ENCODE data around the gene DOCK2.

DOCK2 gene

GRCh38 chr5:169958278-169958677, 321.2 kb downstream of the DOCK2 start:
- FAIRE-seq: no peak
- DNase-seq (ENCODE audit: insufficient read length, low spot score): no peak

GRCh38 chr5:169960659-169961058, 323.6 kb downstream of the DOCK2 start:
- FAIRE-seq (no peak), DNase-seq (ENCODE audit: insufficient read length, low spot score) (no peak)

GRCh38 chr5:169964246-169964645, 327.2 kb downstream of the DOCK2 start:
- DNase-seq (ENCODE audit: insufficient read length, low spot score) (no peak), FAIRE-seq (no peak)

DNA sequence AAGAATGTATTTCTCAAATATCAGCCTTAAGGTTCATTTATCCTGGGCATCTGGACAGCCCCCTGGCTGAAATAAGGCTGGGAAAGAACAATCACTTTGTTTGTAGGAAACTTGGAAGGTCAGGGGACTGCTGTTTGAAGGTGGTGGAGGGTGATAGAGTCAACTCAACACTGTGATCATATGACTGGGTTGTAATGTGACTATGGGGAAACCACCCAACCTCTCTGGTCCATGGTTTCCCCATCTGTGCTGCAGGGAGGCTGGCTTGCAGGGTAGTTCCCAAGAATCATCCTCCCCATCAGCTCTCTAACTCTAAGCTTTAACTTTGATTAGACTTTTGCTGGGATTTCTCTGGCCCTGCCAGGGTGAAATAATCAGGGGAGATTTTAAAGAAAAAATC, 333.3 kb downstream of the DOCK2 start:
- FAIRE-seq (no peak), DNase-seq (ENCODE audit: insufficient read length, low spot score) (no peak)

GRCh38 chr5:169970911-169971765, 334.1 kb downstream of the DOCK2 start:
- DNase-seq (ENCODE audit: insufficient read length, low spot score): no peak
- no peak for FAIRE-seq

- FAIRE-seq (no peak), DNase-seq (ENCODE audit: insufficient read length, low spot score) (no peak)
Measured at GRCh38 chr5:169971780-169972179, 334.7 kb downstream of the DOCK2 start.

GRCh38 chr5:169973056-169973455, 336.0 kb downstream of the DOCK2 start:
- FAIRE-seq (no peak), DNase-seq (ENCODE audit: insufficient read length, low spot score) (no peak)

DNA sequence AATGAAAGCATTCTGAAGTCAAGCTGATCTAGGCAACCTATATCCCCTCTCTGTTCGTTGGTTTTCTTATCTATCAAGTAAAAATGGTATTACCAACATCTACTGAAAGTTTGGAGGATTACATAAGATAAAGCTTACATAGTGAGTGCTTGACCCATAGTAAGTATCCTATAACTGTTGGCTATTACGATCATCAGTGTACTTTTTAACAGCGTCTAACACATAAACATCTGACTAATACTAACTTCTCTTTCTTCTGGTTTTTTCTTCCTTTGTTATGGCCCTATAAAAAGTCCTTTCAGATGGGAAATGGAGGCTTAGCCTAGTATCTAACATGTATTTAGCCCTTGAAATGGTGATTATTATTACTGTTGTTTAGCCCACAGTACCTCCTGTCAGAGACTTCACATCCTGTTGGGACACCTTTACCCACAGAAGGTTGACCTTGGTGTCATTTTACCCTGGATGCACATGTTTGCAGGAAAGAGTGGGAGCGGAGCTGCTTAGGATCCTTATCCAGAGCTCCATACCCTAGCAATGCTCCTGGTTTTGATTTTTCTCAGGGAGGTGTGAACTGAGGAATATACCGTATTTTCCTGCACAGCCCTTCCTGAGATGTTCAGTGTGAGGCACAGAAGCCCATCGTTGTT, 337.2 kb downstream of the DOCK2 start:
- DNase-seq (ENCODE audit: insufficient read length, low spot score): no peak
- FAIRE-seq: no peak

GRCh38 chr5:169978714-169979113, 341.6 kb downstream of the DOCK2 start:
- FAIRE-seq (no peak), DNase-seq (ENCODE audit: insufficient read length, low spot score) (no peak)

DNA sequence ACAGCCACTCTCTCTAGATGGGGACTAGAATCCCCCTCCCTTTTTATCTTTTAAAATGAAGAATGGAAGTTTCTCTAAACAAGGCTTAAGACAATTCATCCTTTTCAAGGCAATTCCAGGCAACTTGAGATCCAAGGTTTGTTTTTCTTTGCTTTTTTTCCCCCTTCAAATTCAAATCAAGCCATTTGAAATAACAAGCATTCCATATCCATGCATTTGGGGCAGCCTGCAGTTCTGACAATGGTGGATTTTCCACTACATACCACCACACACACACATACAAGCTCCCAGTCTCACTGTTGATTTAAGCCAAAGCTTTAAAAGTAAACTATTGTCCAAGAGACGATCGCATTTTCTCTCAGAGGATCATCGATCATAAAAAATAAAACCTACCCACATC, 342.8 kb downstream of the DOCK2 start:
- no peak for DNase-seq (ENCODE audit: insufficient read length, low spot score)
- no peak for FAIRE-seq

DNA sequence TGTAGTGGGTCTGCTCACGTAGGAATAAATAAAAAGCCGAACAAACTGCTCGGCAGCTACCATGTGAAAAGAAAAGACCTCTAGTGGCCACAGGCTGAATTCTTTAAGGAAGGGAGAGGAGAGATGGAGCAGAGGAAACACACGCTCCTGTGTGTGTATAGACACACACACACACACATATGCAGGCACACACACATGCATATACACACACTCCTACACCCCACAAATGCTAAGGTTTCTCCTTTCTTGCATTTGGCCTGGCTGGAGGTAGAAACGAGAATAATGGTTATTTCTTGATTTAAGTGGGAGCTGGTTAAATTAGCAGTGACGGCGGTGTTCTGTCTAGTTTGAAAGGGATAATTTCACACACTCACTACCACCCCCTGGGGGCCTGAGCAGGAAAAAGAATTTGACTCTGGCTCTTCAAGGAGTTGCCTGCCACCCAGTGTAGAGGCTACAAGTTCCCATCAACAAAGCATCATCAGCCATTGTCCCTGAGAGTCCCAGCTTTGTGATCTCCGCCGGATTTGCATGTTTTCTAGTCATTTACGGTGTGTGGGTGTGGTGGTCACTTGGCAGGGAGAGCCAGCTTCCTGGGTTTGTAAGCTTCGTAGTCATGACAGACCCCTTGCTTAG, 343.5 kb downstream of the DOCK2 start, which contains the start of gene INSYN2B:
INSYN2B (minus strand) TSS at position 78 of the 636 bp plus-strand sequence. CDS start 96,597 bp downstream, outside the sequence.
- no peak for FAIRE-seq
- DNase-seq (ENCODE audit: insufficient read length, low spot score): peak; percentile 16

DNA sequence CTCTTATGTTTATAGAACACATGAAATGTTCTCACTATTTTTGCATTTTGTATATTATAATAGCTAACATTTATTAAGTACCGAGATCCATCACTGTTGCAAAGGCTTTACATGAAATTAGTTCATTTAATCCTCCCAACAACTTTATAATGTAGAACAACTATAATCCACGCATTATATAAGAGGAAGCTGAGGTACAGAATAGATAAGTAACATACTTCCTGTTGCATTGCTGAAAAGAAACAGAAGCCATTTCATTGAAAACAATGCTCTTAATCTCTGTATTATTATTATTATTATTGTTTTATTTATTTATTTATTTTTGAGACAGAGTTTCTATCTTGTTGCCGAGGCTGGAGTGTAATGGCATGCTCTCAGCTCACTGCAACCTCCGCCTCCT, 351.1 kb downstream of the DOCK2 start:
- FAIRE-seq: no peak
- DNase-seq (ENCODE audit: insufficient read length, low spot score): no peak

DNA sequence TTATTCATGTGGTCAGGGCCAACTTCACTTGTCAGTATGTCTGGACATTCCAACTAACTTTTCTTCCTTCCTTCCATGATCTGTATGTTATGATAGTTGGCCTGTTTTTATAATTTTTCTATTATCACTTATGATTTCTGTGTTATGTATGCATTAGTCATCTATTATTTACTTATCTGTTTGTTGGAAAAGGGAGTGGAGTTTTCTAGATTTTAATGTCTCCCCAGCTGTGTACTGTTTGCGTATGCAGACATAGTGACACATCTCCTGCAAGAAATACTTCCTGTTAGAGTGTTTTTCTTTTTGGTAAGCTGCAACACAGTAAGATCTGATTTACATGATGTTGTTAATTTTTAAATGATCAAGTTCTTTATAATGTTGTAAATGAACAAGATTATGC, 351.9 kb downstream of the DOCK2 start:
- FAIRE-seq: no peak
- no peak for DNase-seq (ENCODE audit: insufficient read length, low spot score)

GRCh38 chr5:169989365-169989764, 352.3 kb downstream of the DOCK2 start:
- no peak for FAIRE-seq
- DNase-seq (ENCODE audit: insufficient read length, low spot score): no peak

GRCh38 chr5:169991115-169991869, 354.2 kb downstream of the DOCK2 start:
- no peak for FAIRE-seq
- no peak for DNase-seq (ENCODE audit: insufficient read length, low spot score)

DNA sequence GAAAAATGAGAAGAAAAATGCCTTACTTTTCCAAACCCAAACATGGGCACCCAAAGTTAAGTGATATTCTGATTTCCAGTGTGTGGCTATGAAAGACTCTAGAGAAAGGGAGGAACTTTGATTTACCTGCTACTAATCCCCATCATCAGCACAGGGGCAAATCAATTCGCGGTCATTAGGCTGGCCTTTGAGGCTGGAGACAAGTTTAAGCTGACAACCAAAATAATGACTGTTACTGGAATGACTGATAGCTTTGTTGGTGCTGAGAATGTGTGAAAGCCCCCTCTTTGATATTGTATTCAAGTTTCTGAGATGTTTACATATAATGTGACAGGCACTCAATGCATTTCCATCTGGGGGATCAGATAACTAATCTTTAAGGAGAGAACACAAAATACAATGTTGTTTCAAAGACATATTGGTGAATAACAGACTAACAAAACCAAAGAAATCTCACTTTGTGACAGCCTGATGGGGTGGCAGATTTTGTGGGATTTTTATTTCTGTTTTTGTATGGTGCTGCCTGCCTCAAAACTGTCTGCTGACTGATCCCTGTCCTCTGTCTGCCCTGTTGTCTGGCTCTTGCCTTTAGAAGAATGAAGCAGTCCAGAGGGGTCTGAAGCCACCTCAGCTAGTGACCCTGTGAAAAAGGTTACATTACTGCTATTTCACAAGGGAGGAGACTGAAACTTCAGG, 355.9 kb downstream of the DOCK2 start:
- DNase-seq (ENCODE audit: insufficient read length, low spot score): no peak
- no peak for FAIRE-seq

- FAIRE-seq (no peak), DNase-seq (ENCODE audit: insufficient read length, low spot score) (no peak)
Measured at GRCh38 chr5:169993485-169993790, 356.4 kb downstream of the DOCK2 start.

DNA sequence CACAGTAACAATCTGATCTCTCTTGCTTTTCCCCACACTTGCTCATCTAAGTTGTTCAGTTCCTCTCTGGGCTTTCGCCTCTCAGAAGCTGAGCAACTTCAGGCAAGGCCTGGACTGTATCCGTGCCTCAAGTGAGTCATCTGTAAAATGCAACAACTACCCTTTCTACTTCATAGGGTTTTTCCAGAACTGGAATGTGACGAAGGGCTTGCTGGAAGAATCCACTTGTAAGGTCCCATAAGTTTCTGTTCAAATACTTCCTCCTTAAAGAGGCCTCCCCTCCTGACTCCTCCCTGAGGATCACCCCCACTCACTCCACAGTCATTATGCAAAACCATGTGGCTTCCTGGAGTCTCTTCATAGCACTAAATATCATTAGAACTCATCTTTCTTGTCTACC, 360.7 kb downstream of the DOCK2 start:
- DNase-seq (ENCODE audit: insufficient read length, low spot score) (no peak), FAIRE-seq (no peak)

DNA sequence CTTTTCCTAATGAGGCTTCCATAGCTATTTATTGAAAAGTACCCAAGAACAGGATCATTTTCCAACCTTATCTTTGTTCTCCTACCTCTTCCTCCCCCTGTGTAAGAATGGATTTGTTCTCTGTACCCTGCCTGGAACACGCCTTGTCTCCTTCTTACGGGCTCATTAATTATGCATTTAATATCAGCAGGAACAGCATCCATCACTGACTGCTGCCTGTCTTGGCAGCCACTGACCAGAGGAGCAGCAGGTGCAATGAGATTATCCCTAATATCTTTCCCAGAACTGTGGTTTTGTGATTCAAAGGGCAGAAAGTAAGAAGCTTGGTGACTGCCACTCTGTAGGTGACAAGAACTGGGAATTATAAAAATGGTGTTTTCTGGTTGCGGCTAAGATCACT, 362.5 kb downstream of the DOCK2 start:
- DNase-seq (ENCODE audit: insufficient read length, low spot score): no peak
- no peak for FAIRE-seq

DNA sequence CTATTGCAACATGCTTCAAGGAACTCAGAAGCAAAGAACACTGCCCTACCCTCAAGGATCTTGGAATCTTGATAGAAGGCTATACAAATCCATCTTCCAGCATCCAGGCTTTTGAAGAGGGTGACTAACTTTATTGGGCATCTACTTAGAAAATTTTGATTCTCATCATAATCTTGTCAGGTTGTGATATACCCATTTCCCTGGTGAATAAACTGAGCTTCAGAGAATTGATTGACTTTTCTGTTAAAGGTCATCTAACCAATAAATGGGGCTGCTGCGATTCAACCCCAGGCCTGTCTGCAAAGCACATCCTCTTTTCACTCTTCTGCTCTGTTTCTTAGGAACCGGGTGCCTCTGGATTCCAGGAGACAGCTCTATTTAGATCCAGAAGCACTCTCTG, 363.1 kb downstream of the DOCK2 start:
- FAIRE-seq: no peak
- DNase-seq (ENCODE audit: insufficient read length, low spot score): no peak

DNA sequence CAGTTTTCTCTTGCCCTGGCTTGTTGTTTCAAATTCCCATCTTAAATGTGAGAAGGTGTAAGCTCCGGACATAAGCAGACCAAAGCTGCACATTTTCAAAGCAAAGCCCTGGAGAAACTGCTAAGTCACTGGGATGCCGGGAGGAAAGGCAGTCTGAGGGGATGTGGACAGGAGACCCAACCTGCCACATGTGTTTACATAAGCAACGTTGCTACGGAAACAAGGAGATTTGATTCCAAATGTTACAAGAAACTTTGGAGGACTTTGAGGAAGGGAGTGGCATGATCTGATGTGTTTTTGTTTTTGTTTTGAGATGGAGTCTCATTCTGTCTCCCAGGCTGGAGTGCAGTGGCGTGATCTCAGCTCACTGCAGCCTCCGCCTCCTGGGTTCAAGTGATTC, 368.9 kb downstream of the DOCK2 start:
- DNase-seq (ENCODE audit: insufficient read length, low spot score) (no peak), FAIRE-seq (no peak)

Data from GM19239 (cell line).